T-helper 2 cell (primary cell): ENCODE measurements around the gene HYAL2.

ENCODE experiments used
- DNase-seq, 5 experiments: peaks; one replicate each; pipeline versions ENCODE4 v3.0.0 to v3.0.0-alpha.2; 2012 to 2022

HYAL2 gene

GRCh38 chr3:50268276-50268675 is 54.3 kb downstream of the HYAL2 start:
- no peak for DNase-seq
